Endothelial cell of umbilical vein (primary cell): Measurements from ENCODE around the gene ECE2. TPM values are rescaled to one million over a fixed set of nuclear protein-coding genes. Genes with fewer than 3 reads are reported as not detected.

Source experiments
- Bru-seq: library from RNA; stranded (reverse); fragments of 400-500 nt; gene quantifications from one replicate; lab custom pipeline; 2021; lab: Mats Ljungman, UMichigan
- BruChase-seq, 2 experiments: library from RNA; stranded (reverse); fragments of 400-500 nt; gene quantifications; one replicate each; lab custom pipeline; 2021; lab: Mats Ljungman, UMichigan
- BruUV-seq: library from RNA; stranded (reverse); fragments of 400-500 nt; replicated peaks from 2 replicates; lab custom pipeline; 2021; lab: Mats Ljungman, UMichigan
- CTCF ChIA-PET: fragments of 300-600, 350-600 bp; sonication (Branson Sonifier 250); formaldehyde crosslinking; loops from one replicate; lab custom pipeline; 2021; ENCODE audit warnings: antibody characterized with exemption, inconsistent platforms; lab: Charles Lee
- POLR2A ChIA-PET: fragments of 300-600, 350-600 bp; sonication (Branson Sonifier 250); formaldehyde crosslinking; loops from one replicate; lab custom pipeline; 2021; ENCODE audit warnings: antibody characterized with exemption, inconsistent platforms; lab: Charles Lee
- DNase-seq: peaks from one replicate; pipeline ENCODE4 v3.0.0-alpha.2; 2011; ENCODE audit warnings: low read depth, low spot score
- FAIRE-seq: peaks from 2 replicates; lab custom pipeline; 2011; peaks lifted over from hg19 to GRCh38; lab: Jason Lieb, UNC
- H2AFZ ChIP-seq: 2 replicates; pipeline ENCODE4 v1.6.0; 2012; ENCODE audit warnings: low read depth, low read length, control low read depth, inconsistent platforms
- H3K27ac ChIP-seq: 2 replicates; pipeline ENCODE4 v1.5.1; 2011; ENCODE audit warnings: low read depth, mild to moderate bottlenecking, control low read depth, low read length, moderate library complexity; ENCODE audit not compliant: insufficient read depth
- H3K27me3 ChIP-seq, 2 experiments: 2 replicates each; pipeline versions ENCODE4 v1.6.0 to v1.6.1; 2011; ENCODE audit warnings: low read length in 2 of 2, mixed read lengths in 1 of 2; ENCODE audit not compliant: control insufficient read depth in 2 of 2, insufficient read depth in 2 of 2
- H3K36me3 ChIP-seq, 2 experiments: 2 replicates in 1 of 2; 3 replicates in 1 of 2; pipeline ENCODE4 v1.5.1; 2011; ENCODE audit warnings: low read length in 2 of 2, mild to moderate bottlenecking in 1 of 2, moderate library complexity in 1 of 2; ENCODE audit not compliant: control insufficient read depth in 2 of 2, insufficient read depth in 2 of 2; ENCODE audit errors: extremely low read depth in 1 of 2
- H3K4me1 ChIP-seq: 3 replicates; pipeline ENCODE4 v1.5.1; 2011; ENCODE audit warnings: mild to moderate bottlenecking, low read length; ENCODE audit not compliant: control insufficient read depth, insufficient read depth; ENCODE audit errors: extremely low read depth
- H3K4me2 ChIP-seq: 2 replicates; pipeline ENCODE4 v1.6.1; 2011; ENCODE audit warnings: low read length, control low read depth, mixed read lengths; ENCODE audit not compliant: insufficient read depth
- H3K4me3 ChIP-seq, 3 experiments: fragments of 200-600 bp in 1 of 3; sonication (generic), shearing (Covaris generic) in 1 of 3; replicated peaks in 1 of 3; 2 replicates each; pipeline ENCODE4 v1.5.1; 2011 to 2016; ENCODE audit warnings: control low read depth in 3 of 3, low read length in 3 of 3, mild to moderate bottlenecking in 2 of 3, inconsistent platforms in 1 of 3, low read depth in 1 of 3, moderate library complexity in 1 of 3; ENCODE audit not compliant: insufficient read depth in 1 of 3
- H3K79me2 ChIP-seq: 2 replicates; pipeline ENCODE4 v1.6.0; 2012; ENCODE audit warnings: low read length, inconsistent platforms; ENCODE audit not compliant: control insufficient read depth, insufficient read depth
- H3K9ac ChIP-seq: replicated peaks from 2 replicates; pipeline ENCODE3; 2011; ENCODE audit warnings: low read length, control low read depth; ENCODE audit not compliant: insufficient read depth; ENCODE audit errors: extremely low read depth
- H3K9me1 ChIP-seq: replicated peaks from 3 replicates; pipeline ENCODE4 v1.6.0; 2011; ENCODE audit warnings: mild to moderate bottlenecking, low read length; ENCODE audit not compliant: control insufficient read depth, insufficient read depth; ENCODE audit errors: extremely low read depth
- H3K9me3 ChIP-seq: replicated peaks from 2 replicates; pipeline ENCODE4 v1.5.1; 2012; ENCODE audit warnings: low read length, inconsistent platforms; ENCODE audit not compliant: control insufficient read depth, insufficient read depth
- H4K20me1 ChIP-seq: replicated peaks from 2 replicates; pipeline ENCODE3; 2011; ENCODE audit warnings: mild to moderate bottlenecking, low read length; ENCODE audit not compliant: control insufficient read depth, insufficient read depth; ENCODE audit errors: extremely low read depth
- CTCF ChIP-seq, 2 donors: IDR thresholded peaks; 1 replicate in 1 of 2; 2 replicates in 1 of 2; pipeline ENCODE4 v1.5.1; 2011; ENCODE audit warnings: low read length in 2 of 2, mild to moderate bottlenecking in 2 of 2, moderate library complexity in 2 of 2, control low read depth in 1 of 2, inconsistent platforms in 1 of 2, low read depth in 1 of 2; ENCODE audit not compliant: insufficient read depth in 1 of 2; ENCODE audit errors: extremely low read depth in 1 of 2
- EZH2 ChIP-seq: IDR thresholded peaks from 2 replicates; pipeline ENCODE4 v1.6.1; 2012; ENCODE audit warnings: borderline replicate concordance, low read depth, mild to moderate bottlenecking, moderate library complexity, low read length, inconsistent platforms; ENCODE audit not compliant: severe bottlenecking
- FOS ChIP-seq: IDR thresholded peaks from 2 replicates; pipeline ENCODE4 v1.6.1; 2011; ENCODE audit warnings: mild to moderate bottlenecking, low read length, moderate library complexity, borderline replicate concordance; ENCODE audit not compliant: insufficient read depth
- GATA2 ChIP-seq: IDR thresholded peaks from 2 replicates; pipeline ENCODE4 v1.7.0; 2011; ENCODE audit warnings: low read depth, mild to moderate bottlenecking, moderate library complexity, mixed read lengths, low read length; ENCODE audit not compliant: insufficient read length, insufficient read depth
- JUN ChIP-seq: IDR thresholded peaks from 2 replicates; pipeline ENCODE4 v1.6.1; 2011; ENCODE audit warnings: borderline replicate concordance, low read depth; ENCODE audit not compliant: insufficient read length, insufficient read depth
- MAX ChIP-seq: IDR thresholded peaks from 2 replicates; pipeline ENCODE4 v1.6.1; 2011; ENCODE audit not compliant: insufficient read depth, insufficient read length
- MYC ChIP-seq: IDR thresholded peaks from one replicate; pipeline ENCODE4 v1.6.1; 2011; ENCODE audit warnings: mild to moderate bottlenecking, low read depth, low read length
- POLR2A ChIP-seq: IDR thresholded peaks from 2 replicates; pipeline ENCODE4 v1.6.1; 2012; ENCODE audit warnings: low read depth, mild to moderate bottlenecking, control low read depth, low read length
- POLR2AphosphoS5 ChIP-seq: IDR thresholded peaks from 2 replicates; pipeline ENCODE4 v1.6.1; 2012; ENCODE audit warnings: low read depth, mild to moderate bottlenecking, control low read depth, low read length, moderate library complexity; ENCODE audit not compliant: insufficient read depth
- dilution Hi-C: fragments of 300-500 bp; cut with MboI; formaldehyde crosslinking; loops from one replicate; pipeline ENCODE4 v1.15.0; 2019; ENCODE audit warnings: low sequenced_read_pairs; ENCODE audit not compliant: extremely low pct_ligation_motif_present
- intact Hi-C: fragments of 100-400 bp; cut with micrococcal nuclease; formaldehyde crosslinking; loops from one replicate; pipeline ENCODE4 v1.10.0; 2022
- long read RNA-seq: library from polyadenylated mRNA; stranded (forward); transcript quantifications from one replicate; pipeline ENCODE4 v2.0.0, GENCODE V29; 2021
- polyA minus RNA-seq, 3 experiments: library from RNA; depleted of rRNA, polyadenylated mRNA; stranded (reverse); fragments of >200 nt; gene quantifications; 1 replicate in 1 of 3; 2 replicates in 2 of 3; pipeline ENCODE4 v1.2.3, GENCODE V29; 2011
- polyA plus RNA-seq, 4 experiments: library from polyadenylated mRNA; depleted of rRNA in 3 of 4; stranded (reverse) in 3 of 4; unstranded in 1 of 4; fragments of >200 nt; gene quantifications; 2 replicates each; pipeline versions ENCODE4 v1.2.1 to v1.2.3, GENCODE V29; 2011 to 2012; ENCODE audit warnings: missing spikeins in 1 of 4
- total RNA-seq: library from RNA; stranded (reverse); gene quantifications from 2 replicates; pipeline ENCODE4 v1.2.3, GENCODE V29; 2021

ECE2 gene
- total RNA-seq (not detected in 2 replicates), polyA plus RNA-seq (not detected in 2 replicates), polyA minus RNA-seq (not detected in 2 replicates), Bru-seq, nascent RNA (not detected), BruChase-seq, experiment 1, labeled RNA remaining after a 6-hour chase (not detected), BruChase-seq, experiment 2, labeled RNA remaining after a 2-hour chase (not detected)
- polyA plus RNA-seq (2011; cell fraction: cytosol; rRNA removed) = not detected in 2 replicates
- polyA plus RNA-seq (2011; cell fraction: nucleus; rRNA removed) = not detected in 2 replicates
- polyA plus RNA-seq (2012) = not detected in 2 replicates
- not detected for polyA minus RNA-seq (2011; cell fraction: cytosol; rRNA and poly(A)+ RNA removed)
- polyA minus RNA-seq (2011; cell fraction: nucleus; rRNA and poly(A)+ RNA removed) = not detected in 2 replicates
- long read RNA-seq = 0 reads

GRCh38 chr3:184275961-184276910 lies at the start of gene ECE2:
Gene ECE2 (plus strand): TSS chr3:184276022. CDS start chr3:184276154, 132 bp downstream.
- Histone ChIP-seq H3K4me2 (no peak within 1 kb of the TSS), H3K36me3 (no peaks in the 10 kb centered on the region), H3K79me2 (no peaks in the 10 kb centered on the region), H3K27me3 (peaks cover 30 to 38% of the 10 kb centered on the region in 2 experiments), H3K4me1 (no peaks in the 10 kb centered on the region), H4K20me1 (no peaks in the 10 kb centered on the region), H2AFZ (no peak within 1 kb of the TSS), H3K4me3 (no peak within 1 kb of the TSS), H3K9me1 (no peaks in the 10 kb centered on the region), H3K9ac (no peak within 1 kb of the TSS), H3K27ac (no peak within 1 kb of the TSS), H3K9me3 (no peaks in the 10 kb centered on the region)
- FAIRE-seq (no peak), DNase-seq (no peak)
- POLR2A ChIA-PET = no interaction called here
- intact Hi-C loops = no loop called here
- BruUV-seq = no TSS peak
- dilution Hi-C loops = no loop called here
- no peak for TF ChIP-seq MYC
- TF ChIP-seq CTCF (IDR thresholded peaks at IDR 0.05; ENCODE audit: extremely low read depth in 1 of 2, insufficient read depth in 1 of 2, low read depth in 1 of 2, low read length in 2 of 2) = no peak
- no peak for TF ChIP-seq MAX
- TF ChIP-seq POLR2AphosphoS5 = no peak
- TF ChIP-seq POLR2A = no peak
- TF ChIP-seq JUN = no peak
- no peak for TF ChIP-seq FOS
- TF ChIP-seq GATA2 = no peak
- no peak for TF ChIP-seq EZH2
- CTCF ChIA-PET = no interaction called here
